ENCODE data around the gene RSPH1. TPM values are rescaled to one million over a fixed set of nuclear protein-coding genes. Genes with fewer than 3 reads are reported as not detected.

Gene RSPH1
- total RNA-seq, 4 donors from 2014 or later = 0.81 to 3.2 (median 2.0) TPM

DNA sequence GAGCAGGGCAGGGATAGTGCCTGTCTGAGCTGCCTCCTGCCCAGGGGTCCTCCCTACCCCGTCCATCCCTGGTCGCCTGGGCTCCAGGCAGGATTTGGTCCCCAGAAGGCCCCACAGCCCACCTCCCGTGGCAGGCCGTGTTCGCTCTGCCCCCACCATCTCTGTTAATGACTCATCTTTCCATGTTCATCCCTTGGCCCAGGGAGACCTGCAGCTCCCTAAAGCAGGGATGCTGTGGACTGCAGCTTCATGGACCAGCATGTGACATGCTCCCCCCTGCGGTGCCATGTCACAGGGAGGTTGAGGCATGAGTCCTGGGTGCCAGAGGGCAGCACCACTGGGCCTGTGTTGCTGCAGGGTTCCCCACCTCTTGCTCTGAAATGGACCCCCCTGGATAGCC is 65.5 kb downstream of the RSPH1 start:
- TF ChIP-seq, protein P1, sequence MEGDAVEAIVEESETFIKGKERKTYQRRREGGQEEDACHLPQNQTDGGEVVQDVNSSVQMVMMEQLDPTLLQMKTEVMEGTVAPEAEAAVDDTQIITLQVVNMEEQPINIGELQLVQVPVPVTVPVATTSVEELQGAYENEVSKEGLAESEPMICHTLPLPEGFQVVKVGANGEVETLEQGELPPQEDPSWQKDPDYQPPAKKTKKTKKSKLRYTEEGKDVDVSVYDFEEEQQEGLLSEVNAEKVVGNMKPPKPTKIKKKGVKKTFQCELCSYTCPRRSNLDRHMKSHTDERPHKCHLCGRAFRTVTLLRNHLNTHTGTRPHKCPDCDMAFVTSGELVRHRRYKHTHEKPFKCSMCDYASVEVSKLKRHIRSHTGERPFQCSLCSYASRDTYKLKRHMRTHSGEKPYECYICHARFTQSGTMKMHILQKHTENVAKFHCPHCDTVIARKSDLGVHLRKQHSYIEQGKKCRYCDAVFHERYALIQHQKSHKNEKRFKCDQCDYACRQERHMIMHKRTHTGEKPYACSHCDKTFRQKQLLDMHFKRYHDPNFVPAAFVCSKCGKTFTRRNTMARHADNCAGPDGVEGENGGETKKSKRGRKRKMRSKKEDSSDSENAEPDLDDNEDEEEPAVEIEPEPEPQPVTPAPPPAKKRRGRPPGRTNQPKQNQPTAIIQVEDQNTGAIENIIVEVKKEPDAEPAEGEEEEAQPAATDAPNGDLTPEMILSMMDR (IDR thresholded peaks at IDR 0.05) = no peak
- no peak for TF ChIP-seq EP300 (IDR thresholded peaks at IDR 0.05)
- TF ChIP-seq POLR2A (IDR thresholded peaks at IDR 0.05) = no peak
- TF ChIP-seq POLR2AphosphoS5 (IDR thresholded peaks at IDR 0.05) = no peak
- Histone ChIP-seq H3K4me1 (no peaks in the 10 kb centered on the region), H3K36me3 (no peaks in the 10 kb centered on the region), H3K27me3 (peaks cover 23% of the 10 kb centered on the region), H3K9me3 (peaks cover 3% of the 10 kb centered on the region), H3K27ac (no peak overlapping the region), H3K4me3 (no peak overlapping the region)
- DNase-seq (ENCODE audit: low spot score in 2 of 2) = peak in 1 of 2 donors; percentile 29
- 84% methylated on average over 4 of the region's 6 CpGs for WGBS

DNA sequence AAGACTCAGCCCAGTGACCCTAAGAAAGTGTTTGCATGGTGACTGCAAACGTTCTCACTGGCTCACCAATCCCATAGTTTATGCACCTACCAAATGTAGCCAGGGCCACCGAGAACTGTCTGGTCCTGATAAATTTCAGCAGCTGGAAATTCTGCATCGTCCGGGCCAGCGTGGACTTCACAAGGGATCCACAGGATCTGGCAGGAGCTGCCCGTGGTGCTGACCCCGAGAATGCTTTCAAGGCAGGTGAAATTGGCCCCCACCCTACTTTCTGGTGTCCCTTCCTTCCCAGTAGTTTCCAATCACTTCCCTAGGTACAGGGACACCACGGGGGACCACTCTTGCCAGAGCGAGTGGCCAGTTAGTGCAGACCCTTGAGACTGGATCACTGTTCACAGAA is 66.2 kb downstream of the RSPH1 start:
- H3K36me3 ChIP-seq = no peaks in the 10 kb centered on the region
- H3K27me3 ChIP-seq = peaks cover 23% of the 10 kb centered on the region
- WGBS = 31% methylated on average over 9 of the region's 9 CpGs
- DNase-seq (ENCODE audit: low spot score in 2 of 2) = peak in 1 of 2 donors; percentile 22
- H3K9me3 ChIP-seq = peaks cover 3% of the 10 kb centered on the region
- no peak overlapping the region for H3K27ac ChIP-seq
- no peaks in the 10 kb centered on the region for H3K4me1 ChIP-seq
- H3K4me3 ChIP-seq = no peak overlapping the region
- TF ChIP-seq EP300 (IDR thresholded peaks at IDR 0.05) (no peak), POLR2AphosphoS5 (IDR thresholded peaks at IDR 0.05) (no peak), POLR2A (IDR thresholded peaks at IDR 0.05) (no peak)
- TF ChIP-seq, protein P1 (IDR thresholded peaks at IDR 0.05) = no peak

DNA sequence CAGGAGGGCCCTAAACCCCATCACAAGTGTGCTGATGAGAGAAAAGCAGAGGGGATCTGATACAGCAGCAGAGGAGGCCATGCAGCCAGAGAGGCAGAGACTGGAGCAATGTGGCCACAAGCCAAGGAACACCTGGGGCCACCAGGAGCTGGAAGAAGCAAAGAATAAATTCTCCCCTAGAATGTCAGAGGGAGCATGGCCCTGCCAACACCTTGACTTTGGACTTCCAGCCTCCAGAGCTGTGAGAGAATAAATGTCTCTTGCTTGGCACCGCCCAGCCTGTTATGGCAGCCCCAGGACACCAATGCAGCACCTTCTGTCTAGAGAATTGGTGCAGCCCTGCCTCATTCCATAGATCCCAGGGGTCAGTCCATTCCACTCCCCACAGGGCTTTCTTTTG is 67.0 kb downstream of the RSPH1 start:
- TF ChIP-seq POLR2A (IDR thresholded peaks at IDR 0.05) = no peak
- TF ChIP-seq POLR2AphosphoS5 (IDR thresholded peaks at IDR 0.05) = no peak
- TF ChIP-seq, protein P1 (IDR thresholded peaks at IDR 0.05) = no peak
- TF ChIP-seq EP300 (IDR thresholded peaks at IDR 0.05) = no peak
- DNase-seq (ENCODE audit: low spot score in 2 of 2) = peak in 1 of 2 donors; percentile 32
- H3K27me3 ChIP-seq = peaks cover 23% of the 10 kb centered on the region
- no peak overlapping the region for H3K4me3 ChIP-seq
- H3K4me1 ChIP-seq = no peaks in the 10 kb centered on the region
- no peaks in the 10 kb centered on the region for H3K36me3 ChIP-seq
- peaks cover 3% of the 10 kb centered on the region for H3K9me3 ChIP-seq
- WGBS = 100% methylated on average over 1 of the region's 1 CpG
- no peak overlapping the region for H3K27ac ChIP-seq

DNA sequence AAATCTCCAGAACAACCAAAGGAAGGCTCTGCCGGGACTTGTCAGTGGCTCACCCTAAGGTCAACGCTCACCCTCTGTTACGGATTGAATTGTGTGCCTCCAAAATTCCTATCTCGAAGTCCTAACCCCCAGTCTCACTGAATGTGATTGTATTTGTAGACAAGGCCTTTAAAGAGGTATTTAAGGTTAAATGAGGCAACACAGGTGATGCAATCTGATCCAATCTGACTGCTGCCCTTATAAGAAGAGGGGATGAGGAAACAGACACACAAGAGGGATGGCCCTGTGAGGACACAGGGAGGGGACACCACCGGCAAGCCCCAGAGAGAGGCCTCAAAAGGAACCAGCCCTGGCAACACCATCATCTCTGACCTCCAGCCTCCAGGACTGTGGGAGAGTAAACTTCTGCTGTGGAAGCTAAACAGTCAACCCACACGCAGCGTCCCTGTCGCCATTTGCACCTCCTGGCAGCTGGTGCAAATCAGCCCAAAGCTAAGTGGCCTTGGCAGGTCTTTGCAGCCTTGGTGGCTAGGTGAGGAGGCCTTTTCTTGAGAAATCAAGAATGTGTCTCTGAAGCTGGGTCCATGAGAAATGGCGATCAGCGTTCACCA is 68.1 kb downstream of the RSPH1 start:
- no peak overlapping the region for H3K4me3 ChIP-seq
- H3K27me3 ChIP-seq = peaks cover 24% of the 10 kb centered on the region
- H3K27ac ChIP-seq = no peak overlapping the region
- peak in 1 of 2 donors; percentile 25 for DNase-seq (ENCODE audit: low spot score in 2 of 2)
- H3K4me1 ChIP-seq = no peaks in the 10 kb centered on the region
- H3K36me3 ChIP-seq = no peaks in the 10 kb centered on the region
- WGBS = 84% methylated on average over 7 of the region's 10 CpGs
- TF ChIP-seq POLR2A (IDR thresholded peaks at IDR 0.05) (no peak), POLR2AphosphoS5 (IDR thresholded peaks at IDR 0.05) (no peak), EP300 (IDR thresholded peaks at IDR 0.05) (no peak)
- TF ChIP-seq, protein P1 (IDR thresholded peaks at IDR 0.05) = no peak
- H3K9me3 ChIP-seq = peaks cover 3% of the 10 kb centered on the region

DNA sequence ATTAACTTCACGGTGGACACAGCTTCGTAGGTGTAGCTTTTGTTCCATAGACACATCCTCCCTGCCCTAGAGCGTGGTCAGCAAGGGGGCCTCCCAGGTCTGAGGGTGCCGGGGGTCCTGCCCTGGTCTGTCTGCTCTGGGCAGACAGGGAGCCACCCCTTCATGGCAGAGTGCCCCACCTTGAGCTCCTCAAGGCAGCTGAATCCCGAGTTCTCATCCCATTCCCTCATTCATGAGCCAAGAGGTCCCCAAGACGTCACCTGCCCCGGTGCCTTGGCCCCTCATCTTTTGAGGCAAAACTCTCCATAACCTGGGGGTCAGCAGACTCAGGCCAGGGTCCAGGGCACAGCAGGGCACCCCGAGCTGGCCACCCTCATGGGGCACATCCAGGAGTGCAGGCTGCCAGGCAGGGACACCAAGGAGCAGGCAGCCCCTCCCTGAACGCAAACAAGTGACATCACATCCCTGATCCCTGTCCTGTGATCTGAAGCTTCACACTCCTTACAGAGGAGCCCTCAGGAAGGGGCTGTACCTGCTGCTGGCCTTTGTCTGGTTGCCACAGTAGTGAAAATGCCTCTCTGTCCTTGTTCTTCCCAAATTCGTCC is 69.0 kb downstream of the RSPH1 start:
- peaks cover 30% of the 10 kb centered on the region for H3K27me3 ChIP-seq
- no peak overlapping the region for H3K4me3 ChIP-seq
- no peaks in the 10 kb centered on the region for H3K4me1 ChIP-seq
- H3K9me3 ChIP-seq = no peaks in the 10 kb centered on the region
- H3K36me3 ChIP-seq = no peaks in the 10 kb centered on the region
- 83% methylated on average over 9 of the region's 10 CpGs for WGBS
- peak in 1 of 2 donors; percentile 52 for DNase-seq (ENCODE audit: low spot score in 2 of 2)
- no peak overlapping the region for H3K27ac ChIP-seq
- TF ChIP-seq POLR2AphosphoS5 (IDR thresholded peaks at IDR 0.05) (no peak), EP300 (IDR thresholded peaks at IDR 0.05) (no peak), POLR2A (IDR thresholded peaks at IDR 0.05) (no peak)
- TF ChIP-seq, protein P1 (IDR thresholded peaks at IDR 0.05) = no peak
